ENCODE results near the gene ROMO1. TPM values are rescaled to one million over a fixed set of nuclear protein-coding genes. Genes with fewer than 3 reads are reported as not detected.
"Not testable (repeated sequence)": the region's sequence is repeated elsewhere in the genome, so short reads cannot be mapped to it uniquely, and the experiment has no call there.

Gene ROMO1
- polyA plus RNA-seq, 2 of the 4 experiments (the other 2 are of a cell fraction): 201 to 430 TPM

DNA sequence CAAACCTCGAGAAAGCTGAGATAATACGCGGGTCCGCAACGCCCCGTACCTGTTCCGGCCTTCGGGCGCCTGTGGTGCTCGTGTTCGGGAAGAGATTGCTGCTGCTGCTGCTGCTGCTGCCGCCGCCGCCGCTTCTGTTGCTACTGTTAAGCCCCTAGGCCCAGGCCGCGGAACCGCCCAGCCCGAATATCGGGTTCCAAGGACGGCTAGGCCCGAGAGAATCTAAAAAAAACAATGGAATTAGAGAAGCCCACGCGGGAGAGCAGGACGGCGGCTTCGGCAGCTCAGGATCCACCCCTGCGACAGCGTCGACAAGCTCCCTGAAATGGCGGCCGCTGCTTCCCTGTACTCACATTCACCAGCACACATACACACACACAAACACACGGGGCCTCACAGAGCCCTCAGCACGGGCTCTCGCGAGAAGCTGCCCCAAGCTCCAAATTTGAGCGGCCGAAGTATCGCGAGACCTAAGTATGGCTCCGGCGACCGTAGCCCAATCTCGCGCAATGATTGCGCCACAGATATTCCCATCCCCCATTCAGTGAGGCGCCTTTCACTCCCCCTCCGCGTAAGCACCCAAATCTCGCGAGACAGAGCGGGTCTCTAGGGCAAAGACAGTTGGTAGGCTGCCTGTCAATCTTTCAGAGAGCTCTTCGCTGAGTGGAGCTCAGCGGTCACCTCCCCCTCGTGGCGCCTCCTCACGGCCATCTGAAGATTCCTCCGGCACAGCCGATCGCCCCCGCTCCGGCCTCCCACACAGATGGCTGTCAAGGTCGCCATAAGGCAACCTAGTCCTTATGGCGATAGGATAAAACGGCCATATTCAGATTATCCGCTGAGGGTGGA, 42.9 kb downstream of the ROMO1 start, which contains the start of gene RBM39 (continued):
- TF ChIP-seq POLR2AphosphoS2 (conservative IDR thresholded peaks at IDR 0.05; ENCODE audit: low read length): no peak

DNA sequence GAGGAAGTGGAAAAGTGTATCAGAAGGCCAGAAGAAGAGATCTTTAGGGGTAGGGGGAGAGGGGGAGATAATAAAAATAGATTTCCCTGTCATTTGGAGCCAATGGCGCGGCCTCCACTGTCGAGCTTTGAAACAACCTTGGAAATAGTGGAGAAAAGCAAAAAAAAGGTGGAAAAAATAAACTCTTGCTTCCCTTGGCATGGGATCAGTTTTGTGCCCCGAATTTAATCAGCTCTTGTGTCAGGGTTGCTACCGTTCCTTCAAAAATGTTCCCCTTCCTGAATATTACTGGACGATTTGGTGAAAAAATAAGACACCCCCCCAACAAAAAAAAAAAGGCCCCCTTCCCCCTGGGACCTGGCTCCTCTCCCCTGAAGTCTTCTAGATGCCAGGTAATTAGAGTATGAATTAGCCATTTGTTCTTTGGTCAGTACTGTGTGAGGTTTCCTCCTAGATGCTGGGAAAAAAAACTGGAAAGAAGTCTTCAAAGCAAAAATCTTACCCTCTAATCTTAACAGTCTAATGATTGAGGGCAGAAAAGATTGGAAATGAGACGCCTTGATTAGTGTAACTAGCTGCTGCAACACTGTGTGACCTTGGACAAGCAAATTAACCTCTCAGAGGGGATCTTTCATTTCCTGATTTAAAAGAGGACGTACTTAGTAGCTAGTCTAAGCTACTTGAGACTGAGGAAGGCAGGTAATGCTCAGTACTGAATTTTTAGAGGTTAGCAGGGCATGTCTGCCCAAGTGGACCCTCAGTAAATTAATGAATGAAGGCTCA, 43.7 kb downstream of the ROMO1 start:
- ChIA-PET CTCF (interaction anchor here (1.0 to 4.8 kb wide), 12 partner anchors 14 to 212 kb away, joined by 4 to 31 read pairs (median 5); partner anchors contain the start of genes PHF20 and SCAND1), POLR2A (interaction anchor here (0.7 to 4.3 kb wide), 32 partner anchors 9 to 360 kb away, joined by 3 to 97 read pairs (median 6); partner anchors contain the start of genes NFS1, PHF20, ROMO1 and SCAND1)
- ATAC-seq: no peak
- Histone ChIP-seq H3K4me3 (peak overlapping the region; percentile 68), H3K27ac (peak overlapping the region; percentile 92 to 98), H3K4me2 (peak overlapping the region; percentile 95), H3K4me1 (peaks cover 44% of the 10 kb centered on the region), H3K9me3 (no peaks in the 10 kb centered on the region)
- peak in 1 of 2 experiments; percentile 33 for DNase-seq (ENCODE audit: low read depth in 1 of 2, low spot score in 1 of 2)
- FAIRE-seq: no peak
- 1% methylated on average over 8 of the region's 8 CpGs for WGBS (ENCODE audit: missing lambda C conversion rate)
- TF ChIP-seq MYC (IDR thresholded peaks at IDR 0.05; ENCODE audit: borderline replicate concordance, low read length): peak; percentile 29; the same call in 1 of the 2 replicates
- TF ChIP-seq, protein P1, sequence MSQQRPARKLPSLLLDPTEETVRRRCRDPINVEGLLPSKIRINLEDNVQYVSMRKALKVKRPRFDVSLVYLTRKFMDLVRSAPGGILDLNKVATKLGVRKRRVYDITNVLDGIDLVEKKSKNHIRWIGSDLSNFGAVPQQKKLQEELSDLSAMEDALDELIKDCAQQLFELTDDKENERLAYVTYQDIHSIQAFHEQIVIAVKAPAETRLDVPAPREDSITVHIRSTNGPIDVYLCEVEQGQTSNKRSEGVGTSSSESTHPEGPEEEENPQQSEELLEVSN (IDR thresholded peaks at IDR 0.05; ENCODE audit: borderline replicate concordance, low read depth): no peak
- TF ChIP-seq HOXA7 (CRISPR knock-in tag; IDR thresholded peaks at IDR 0.05): peak; percentile 74
- TF ChIP-seq PHF8 (IDR thresholded peaks at IDR 0.05; ENCODE audit: borderline replicate concordance, low read depth): peak; percentile 78; the same call in 1 of the 2 replicates
- TF ChIP-seq, protein P2, sequence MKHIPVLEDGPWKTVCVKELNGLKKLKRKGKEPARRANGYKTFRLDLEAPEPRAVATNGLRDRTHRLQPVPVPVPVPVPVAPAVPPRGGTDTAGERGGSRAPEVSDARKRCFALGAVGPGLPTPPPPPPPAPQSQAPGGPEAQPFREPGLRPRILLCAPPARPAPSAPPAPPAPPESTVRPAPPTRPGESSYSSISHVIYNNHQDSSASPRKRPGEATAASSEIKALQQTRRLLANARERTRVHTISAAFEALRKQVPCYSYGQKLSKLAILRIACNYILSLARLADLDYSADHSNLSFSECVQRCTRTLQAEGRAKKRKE (CRISPR knock-in tag; IDR thresholded peaks at IDR 0.05; ENCODE audit: low read depth): peak; percentile 49; the same call in 1 of the 2 replicates
- 0 out of 2 replicates have a peak, but pooled peaks have one; percentile 67 for TF ChIP-seq TFCP2L1 (CRISPR knock-in tag; IDR thresholded peaks at IDR 0.05)
- 0 out of 2 replicates have a peak, but pooled peaks have one; percentile 56 for TF ChIP-seq RARB (CRISPR knock-in tag; IDR thresholded peaks at IDR 0.05)
- no peak; the same call in 1 of the 2 replicates for TF ChIP-seq RFX5 (IDR thresholded peaks at IDR 0.05)
- TF ChIP-seq JUN (IDR thresholded peaks at IDR 0.05): no peak; a peak in 2 of 5 replicates

DNA sequence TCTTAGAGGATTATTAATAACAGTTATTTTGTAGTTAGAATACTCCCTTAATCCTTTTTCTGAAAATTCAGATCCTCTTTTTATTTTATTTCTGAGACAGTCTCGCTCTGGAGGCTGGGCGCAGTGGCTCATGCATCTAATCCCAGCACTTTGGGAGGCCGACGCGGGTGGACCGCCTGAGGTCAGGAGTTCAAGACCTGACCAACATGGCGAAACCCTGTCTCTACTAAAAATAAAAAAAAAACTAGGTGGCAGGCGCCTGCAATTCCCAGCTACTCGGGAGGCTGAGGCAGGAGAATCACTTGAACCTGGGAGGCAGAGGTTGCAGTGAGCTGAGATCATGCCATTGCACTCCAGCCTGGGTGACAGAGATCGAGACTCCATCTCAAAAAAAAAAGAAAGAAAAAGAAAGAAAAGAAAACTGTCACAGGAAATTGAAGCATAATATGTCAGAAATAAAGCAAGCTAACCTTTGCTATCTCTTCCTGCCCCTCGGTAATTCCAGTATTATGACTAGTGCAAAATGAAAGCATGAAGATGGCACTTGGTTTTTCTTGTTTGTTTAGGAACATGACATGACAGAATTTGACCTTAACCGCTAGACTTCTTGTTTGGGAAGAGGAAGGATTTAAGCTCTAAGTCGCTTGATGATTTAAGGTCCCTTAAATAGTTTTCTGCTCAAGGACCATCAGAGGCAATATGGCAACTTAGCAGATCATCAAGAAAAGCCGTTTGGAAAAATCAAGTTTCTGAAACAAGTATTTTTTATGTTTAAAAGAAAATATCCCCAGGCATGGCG, 44.7 kb downstream of the ROMO1 start:
- peak overlapping the region; percentile 68; the same call in 2 of the 3 replicates for H3K4me3 ChIP-seq
- H3K9me3 ChIP-seq: no peaks in the 10 kb centered on the region
- FAIRE-seq: no peak
- peak in 1 of 2 experiments; percentile 54 for DNase-seq (ENCODE audit: low read depth in 1 of 2, low spot score in 1 of 2)
- H3K27ac ChIP-seq: peak overlapping the region; percentile 92 to 98
- H3K4me2 ChIP-seq: peak overlapping the region; percentile 95
- no peak for ATAC-seq
- CTCF ChIA-PET: interaction anchor here (0.6 to 4.8 kb wide), 10 partner anchors 24 to 412 kb away, joined by 3 to 31 read pairs (median 6); partner anchors contain the start of gene SCAND1
- no peak for TF ChIP-seq RCOR1 (IDR thresholded peaks at IDR 0.05; ENCODE audit: low read depth, low read length)
- peak; percentile 92 for TF ChIP-seq MAFK (IDR thresholded peaks at IDR 0.05; ENCODE audit: partially characterized antibody)
- peak; percentile 78 for TF ChIP-seq NFE2L2 (conservative IDR thresholded peaks at IDR 0.05; ENCODE audit: low read length)
- H3K4me1 ChIP-seq: peaks cover 34% of the 10 kb centered on the region
- POLR2A ChIA-PET: interaction anchor here (2.2 to 4.3 kb wide), 3 partner anchors 14 to 140 kb away, joined by 38 to 97 read pairs (median 83); partner anchors contain the start of gene PHF20
- 36% methylated on average over 15 of the region's 15 CpGs for WGBS (ENCODE audit: missing lambda C conversion rate)

DNA sequence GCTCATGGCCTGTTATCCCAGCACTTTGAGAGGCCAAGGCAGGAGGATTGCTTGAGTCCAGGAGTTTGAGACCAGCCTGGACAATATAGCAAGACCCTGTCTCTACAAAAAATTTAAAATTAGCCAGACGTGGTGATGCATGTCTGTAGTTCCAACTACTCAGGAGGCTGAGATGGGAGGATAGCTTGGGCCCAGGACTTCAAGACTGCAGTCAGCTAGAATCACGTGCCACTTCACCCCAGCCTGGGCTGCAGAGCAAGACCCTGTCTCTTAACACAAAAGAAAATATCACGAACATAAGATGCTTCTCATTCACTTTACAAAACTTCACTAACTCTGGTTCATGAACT, 45.3 kb downstream of the ROMO1 start:
- ATAC-seq; H3K4me3 ChIP-seq; H3K9me3 ChIP-seq; DNase-seq (ENCODE audit: low read depth in 1 of 2, low spot score in 1 of 2); FAIRE-seq: not testable (repeated sequence)
- WGBS (ENCODE audit: missing lambda C conversion rate): 93% methylated on average over 3 of the region's 3 CpGs
- Histone ChIP-seq H3K4me2 (peak overlapping the region; percentile 95), H3K27ac (peak overlapping the region; percentile 92 to 98), H3K4me1 (peaks cover 29% of the 10 kb centered on the region)
- ChIA-PET POLR2A (interaction anchor here (4.3 kb wide), 1 partner anchor 26 kb away, joined by 97 read pairs; the partner anchor contains the start of gene PHF20), CTCF (interaction anchor here (1.3 to 4.8 kb wide), 6 partner anchors 23 to 210 kb away, joined by 3 to 31 read pairs (median 8); partner anchors contain the start of genes PHF20 and SCAND1)

Other genes starting within 250 kb of the ROMO1 start
- 13.8 and 16.2 TPM in 2 replicates for gene CEP250, start 243.8 kb upstream of the ROMO1 start, polyA plus RNA-seq (2011; rRNA removed)
- gene CEP250, start 243.8 kb upstream of the ROMO1 start, polyA plus RNA-seq (2017; fragmentation: RNase III; extraction: RNeasy Plus Mini Kit Qiagen cat#74134 plus additional on column Dnase treatment): 19.6 to 20.7 TPM (median 20.5 TPM) in 3 replicates
- gene C20orf173, start 169.8 kb upstream of the ROMO1 start, polyA plus RNA-seq (2011; rRNA removed): not detected in 2 replicates
- not detected in 3 replicates for gene C20orf173, start 169.8 kb upstream of the ROMO1 start, polyA plus RNA-seq (2017; fragmentation: RNase III; extraction: RNeasy Plus Mini Kit Qiagen cat#74134 plus additional on column Dnase treatment)
- gene ERGIC3, start 157.3 kb upstream of the ROMO1 start, polyA plus RNA-seq (2011; rRNA removed): 343 and 379 TPM in 2 replicates
- 228 to 252 TPM (median 239 TPM) in 3 replicates for gene ERGIC3, start 157.3 kb upstream of the ROMO1 start, polyA plus RNA-seq (2017; fragmentation: RNase III; extraction: RNeasy Plus Mini Kit Qiagen cat#74134 plus additional on column Dnase treatment)
- gene SPAG4, start 83.6 kb upstream of the ROMO1 start, polyA plus RNA-seq (2011; rRNA removed): 5.0 and 7.9 TPM in 2 replicates
- 2.6 to 4.6 TPM (median 4.4 TPM) in 3 replicates for gene SPAG4, start 83.6 kb upstream of the ROMO1 start, polyA plus RNA-seq (2017; fragmentation: RNase III; extraction: RNeasy Plus Mini Kit Qiagen cat#74134 plus additional on column Dnase treatment)
- 180 and 199 TPM in 2 replicates for gene CPNE1, start 34.5 kb upstream of the ROMO1 start, polyA plus RNA-seq (2011; rRNA removed)
- 210 to 244 TPM (median 239 TPM) in 3 replicates for gene CPNE1, start 34.5 kb upstream of the ROMO1 start, polyA plus RNA-seq (2017; fragmentation: RNase III; extraction: RNeasy Plus Mini Kit Qiagen cat#74134 plus additional on column Dnase treatment)
- 92.9 and 119 TPM in 2 replicates for gene RBM12, start 34.5 kb upstream of the ROMO1 start, polyA plus RNA-seq (2011; rRNA removed)
- 49.0 to 50.9 TPM (median 49.9 TPM) in 3 replicates for gene RBM12, start 34.5 kb upstream of the ROMO1 start, polyA plus RNA-seq (2017; fragmentation: RNase III; extraction: RNeasy Plus Mini Kit Qiagen cat#74134 plus additional on column Dnase treatment)
- 50.5 and 72.0 TPM in 2 replicates for gene NFS1, start 53 bp upstream of the ROMO1 start, polyA plus RNA-seq (2011; rRNA removed)
- 39.2 to 44.0 TPM (median 39.5 TPM) in 3 replicates for gene NFS1, start 53 bp upstream of the ROMO1 start, polyA plus RNA-seq (2017; fragmentation: RNase III; extraction: RNeasy Plus Mini Kit Qiagen cat#74134 plus additional on column Dnase treatment)
- 127 and 264 TPM in 2 replicates for gene RBM39, start 42.9 kb downstream of the ROMO1 start, polyA plus RNA-seq (2011; rRNA removed)
- gene RBM39, start 42.9 kb downstream of the ROMO1 start, polyA plus RNA-seq (2017; fragmentation: RNase III; extraction: RNeasy Plus Mini Kit Qiagen cat#74134 plus additional on column Dnase treatment): 199 to 212 TPM (median 201 TPM) in 3 replicates
- gene PHF20, start 72.6 kb downstream of the ROMO1 start, polyA plus RNA-seq (2011; rRNA removed): 27.9 and 32.8 TPM in 2 replicates
- gene PHF20, start 72.6 kb downstream of the ROMO1 start, polyA plus RNA-seq (2017; fragmentation: RNase III; extraction: RNeasy Plus Mini Kit Qiagen cat#74134 plus additional on column Dnase treatment): 23.8 to 24.9 TPM (median 24.0 TPM) in 3 replicates

Data from A549 (cell line).